MM.1S (cell line): Measurements from ENCODE around the gene NELL2.

Source experiments
- EZH2 ChIP-seq: fragments of 300-600 bp; sonication (generic); optimal IDR thresholded peaks from 2 replicates; pipeline ENCODE3; 2017; ENCODE audit warnings: low read depth, mild to moderate bottlenecking, antibody characterized with exemption, low read length, mixed read lengths
- EZH2phosphoT487 ChIP-seq: fragments of 300-600 bp; sonication (generic); IDR thresholded peaks from 2 replicates; pipeline ENCODE4 v1.6.1; 2018; ENCODE audit warnings: antibody characterized with exemption, low read length
- TF ChIP-seq, protein P1 (sequence below): fragments of 300-600 bp; sonication (generic); IDR thresholded peaks from 2 replicates; pipeline ENCODE4 v1.5.1; 2016; ENCODE audit warnings: antibody characterized with exemption, low read length, mixed read lengths

DNA sequence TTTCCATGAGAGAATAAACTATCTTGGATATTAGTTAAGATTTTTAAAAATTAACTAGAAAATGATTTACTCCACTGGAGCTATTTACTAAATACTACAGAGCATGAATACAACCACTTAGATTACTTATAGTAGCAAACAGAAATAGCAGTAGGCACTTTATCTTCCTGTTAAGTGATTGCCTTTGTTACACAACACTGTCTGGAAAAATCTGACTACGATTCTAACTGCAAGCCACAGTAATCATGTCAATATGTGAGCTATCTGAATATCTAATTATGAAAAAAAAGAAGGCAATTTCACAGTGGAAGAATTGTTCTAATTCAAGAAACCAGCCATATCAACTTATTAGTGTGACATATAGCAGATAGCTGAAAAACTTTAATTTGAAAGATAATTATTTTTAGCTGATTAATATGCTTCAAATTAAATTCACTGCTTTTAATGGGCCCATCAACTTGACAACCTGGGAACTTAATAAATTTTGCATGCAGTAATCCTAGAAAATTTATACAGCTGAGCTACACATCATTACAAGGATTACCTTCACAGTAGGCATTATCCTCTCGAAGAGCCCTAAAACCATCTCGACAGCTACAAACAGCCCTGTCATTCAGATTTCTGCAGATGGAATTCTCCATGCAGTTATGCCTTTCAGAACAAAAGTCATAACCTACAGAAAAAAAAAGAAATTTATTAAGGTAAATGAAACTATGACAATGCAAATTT lies 172.8 kb downstream of the NELL2 start:
- TF ChIP-seq, protein P1, sequence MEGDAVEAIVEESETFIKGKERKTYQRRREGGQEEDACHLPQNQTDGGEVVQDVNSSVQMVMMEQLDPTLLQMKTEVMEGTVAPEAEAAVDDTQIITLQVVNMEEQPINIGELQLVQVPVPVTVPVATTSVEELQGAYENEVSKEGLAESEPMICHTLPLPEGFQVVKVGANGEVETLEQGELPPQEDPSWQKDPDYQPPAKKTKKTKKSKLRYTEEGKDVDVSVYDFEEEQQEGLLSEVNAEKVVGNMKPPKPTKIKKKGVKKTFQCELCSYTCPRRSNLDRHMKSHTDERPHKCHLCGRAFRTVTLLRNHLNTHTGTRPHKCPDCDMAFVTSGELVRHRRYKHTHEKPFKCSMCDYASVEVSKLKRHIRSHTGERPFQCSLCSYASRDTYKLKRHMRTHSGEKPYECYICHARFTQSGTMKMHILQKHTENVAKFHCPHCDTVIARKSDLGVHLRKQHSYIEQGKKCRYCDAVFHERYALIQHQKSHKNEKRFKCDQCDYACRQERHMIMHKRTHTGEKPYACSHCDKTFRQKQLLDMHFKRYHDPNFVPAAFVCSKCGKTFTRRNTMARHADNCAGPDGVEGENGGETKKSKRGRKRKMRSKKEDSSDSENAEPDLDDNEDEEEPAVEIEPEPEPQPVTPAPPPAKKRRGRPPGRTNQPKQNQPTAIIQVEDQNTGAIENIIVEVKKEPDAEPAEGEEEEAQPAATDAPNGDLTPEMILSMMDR = no peak
- no peak for TF ChIP-seq EZH2
- no peak for TF ChIP-seq EZH2phosphoT487
